Measurements from ENCODE around the gene TRMT11.

Gene TRMT11

DNA sequence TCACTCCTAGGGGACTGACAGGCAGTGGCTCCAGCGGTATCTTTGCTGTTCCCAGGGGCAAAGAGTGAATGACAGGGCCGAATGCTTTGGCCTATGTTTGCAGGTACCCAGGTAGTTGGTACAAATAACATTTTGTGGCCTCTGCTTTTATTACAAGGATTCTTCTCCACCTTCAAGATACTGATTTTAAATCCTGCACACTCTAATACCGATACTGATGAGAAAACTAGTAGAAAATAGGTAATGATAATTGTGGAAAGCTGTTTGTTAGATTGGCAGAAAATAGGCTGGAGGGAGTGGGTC lies 29.0 kb upstream of the TRMT11 start:
- Histone ChIP-seq H4K91ac (ENCODE audit: low read depth, low read length) (peak overlapping the region; percentile 88), H3K4me2 (ENCODE audit: low read length) (peak overlapping the region; percentile 86), H3K79me1 (ENCODE audit: low read length) (peaks cover 6% of the 10 kb centered on the region), H3K4me1 (ENCODE audit: control insufficient read depth in 1 of 2, insufficient read depth in 2 of 2, low read length in 2 of 2) (peaks cover 0 to 1% of the 10 kb centered on the region in 2 experiments), H2AFZ (ENCODE audit: insufficient read depth, low read length, poor library complexity) (peak overlapping the region; percentile 94), H2BK12ac (ENCODE audit: low read length) (no peak overlapping the region), H3K36me3 (ENCODE audit: control insufficient read depth in 1 of 2, insufficient read depth in 2 of 2, low read length in 2 of 2) (no peaks in the 10 kb centered on the region), H3K79me2 (ENCODE audit: control insufficient read depth, insufficient read depth, low read length, poor library complexity) (peaks cover 6% of the 10 kb centered on the region), H3K4me3 (ENCODE audit: low read depth, low read length) (peak overlapping the region; percentile 91), H4K8ac (ENCODE audit: low read depth, low read length) (peak overlapping the region; percentile 98), H3K18ac (ENCODE audit: low read length) (peak overlapping the region; percentile 94), H2BK120ac (ENCODE audit: insufficient read depth, low read length, poor library complexity) (peak overlapping the region; percentile 95), H3K4ac (ENCODE audit: low read depth, low read length) (peak overlapping the region; percentile 53), H3K23ac (ENCODE audit: low read length) (no peak overlapping the region), H3K14ac (ENCODE audit: low read length) (peak overlapping the region; percentile 93), H4K12ac (ENCODE audit: low read depth, low read length) (peak overlapping the region; percentile 92), H3K27me3 (ENCODE audit: insufficient read depth, low read length) (no peaks in the 10 kb centered on the region), H3K27ac (ENCODE audit: low read depth, low read length) (no peak overlapping the region), H2AK5ac (ENCODE audit: low read length) (no peak overlapping the region), H3K9ac (ENCODE audit: low read length) (no peak overlapping the region), H2BK5ac (ENCODE audit: low read depth, low read length, poor library complexity) (peak overlapping the region; percentile 55), H3K9me3 (ENCODE audit: insufficient read depth, low read depth, low read length) (no peaks in the 10 kb centered on the region)
- no CpG with 5 or more reads among the region's 3 CpGs for WGBS (ENCODE audit: extremely low coverage, insufficient coverage, insufficient read length)
- DNase-seq, result no peak

DNA sequence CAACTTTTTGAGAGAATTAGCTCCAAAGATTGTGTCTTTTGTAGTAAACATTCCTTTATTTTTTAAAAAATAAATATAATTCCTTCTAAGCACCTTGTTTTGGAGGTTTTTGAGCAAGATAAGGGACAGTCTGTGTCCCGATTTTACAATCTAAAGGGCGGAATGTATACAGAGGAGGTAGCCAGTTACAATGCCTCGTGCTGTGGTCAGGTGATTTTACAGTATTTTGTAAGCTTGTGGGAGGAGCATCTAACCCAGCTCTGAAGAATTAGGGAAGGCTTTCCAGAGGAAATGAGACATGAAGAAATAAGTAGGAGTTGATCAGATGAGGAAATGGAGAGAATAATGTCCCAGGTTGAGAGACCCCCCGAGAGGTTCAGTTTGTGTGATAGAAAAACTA lies 28.5 kb upstream of the TRMT11 start:
- Histone ChIP-seq H3K18ac (ENCODE audit: low read length) (no peak overlapping the region), H3K79me2 (ENCODE audit: control insufficient read depth, insufficient read depth, low read length, poor library complexity) (peaks cover 6% of the 10 kb centered on the region), H3K9me3 (ENCODE audit: insufficient read depth, low read depth, low read length) (no peaks in the 10 kb centered on the region), H3K79me1 (ENCODE audit: low read length) (peaks cover 6% of the 10 kb centered on the region), H3K23ac (ENCODE audit: low read length) (no peak overlapping the region), H2BK12ac (ENCODE audit: low read length) (no peak overlapping the region), H2BK5ac (ENCODE audit: low read depth, low read length, poor library complexity) (no peak overlapping the region), H4K8ac (ENCODE audit: low read depth, low read length) (no peak overlapping the region), H3K14ac (ENCODE audit: low read length) (no peak overlapping the region), H3K4me3 (ENCODE audit: low read depth, low read length) (no peak overlapping the region), H3K4me2 (ENCODE audit: low read length) (no peak overlapping the region), H3K4ac (ENCODE audit: low read depth, low read length) (no peak overlapping the region), H3K36me3 (ENCODE audit: control insufficient read depth in 1 of 2, insufficient read depth in 2 of 2, low read length in 2 of 2) (no peaks in the 10 kb centered on the region), H3K27me3 (ENCODE audit: insufficient read depth, low read length) (no peaks in the 10 kb centered on the region), H4K12ac (ENCODE audit: low read depth, low read length) (no peak overlapping the region), H3K9ac (ENCODE audit: low read length) (no peak overlapping the region), H3K4me1 (ENCODE audit: control insufficient read depth in 1 of 2, insufficient read depth in 2 of 2, low read length in 2 of 2) (peaks cover 0 to 1% of the 10 kb centered on the region in 2 experiments), H4K91ac (ENCODE audit: low read depth, low read length) (no peak overlapping the region), H2AFZ (ENCODE audit: insufficient read depth, low read length, poor library complexity) (no peak overlapping the region), H3K27ac (ENCODE audit: low read depth, low read length) (no peak overlapping the region), H2BK120ac (ENCODE audit: insufficient read depth, low read length, poor library complexity) (no peak overlapping the region), H2AK5ac (ENCODE audit: low read length) (no peak overlapping the region)
- DNase-seq, result peak in 1 of 2 donors; percentile 63
- WGBS (ENCODE audit: extremely low coverage, insufficient coverage, insufficient read length), result no CpG with 5 or more reads among the region's 4 CpGs

DNA sequence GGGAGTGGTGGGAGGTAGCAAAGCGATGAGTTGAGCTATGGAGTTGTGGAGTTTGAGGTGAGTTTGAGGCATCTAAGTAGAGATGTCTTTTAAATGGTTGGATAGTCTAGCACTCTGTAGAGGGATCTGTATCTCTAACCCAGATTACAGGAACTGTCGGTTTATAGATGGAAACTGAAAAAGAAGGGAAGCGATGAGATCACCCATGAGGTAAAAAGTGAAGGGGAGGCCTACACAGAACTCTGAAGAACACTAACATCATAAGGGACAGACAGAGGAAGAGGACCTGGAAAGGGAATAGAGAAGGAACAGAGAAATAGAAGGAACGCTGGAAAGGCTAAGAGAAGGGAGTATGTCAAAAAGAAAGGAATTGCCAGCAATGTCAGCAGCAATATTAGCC lies 27.3 kb upstream of the TRMT11 start:
- Histone ChIP-seq H2AK5ac (ENCODE audit: low read length) (no peak overlapping the region), H3K79me1 (ENCODE audit: low read length) (peaks cover 6% of the 10 kb centered on the region), H3K18ac (ENCODE audit: low read length) (no peak overlapping the region), H3K4ac (ENCODE audit: low read depth, low read length) (no peak overlapping the region), H3K4me1 (ENCODE audit: control insufficient read depth in 1 of 2, insufficient read depth in 2 of 2, low read length in 2 of 2) (peaks cover 0 to 1% of the 10 kb centered on the region in 2 experiments), H2BK5ac (ENCODE audit: low read depth, low read length, poor library complexity) (no peak overlapping the region), H4K8ac (ENCODE audit: low read depth, low read length) (no peak overlapping the region), H4K91ac (ENCODE audit: low read depth, low read length) (no peak overlapping the region), H3K36me3 (ENCODE audit: control insufficient read depth in 1 of 2, insufficient read depth in 2 of 2, low read length in 2 of 2) (no peaks in the 10 kb centered on the region), H2AFZ (ENCODE audit: insufficient read depth, low read length, poor library complexity) (no peak overlapping the region), H3K9me3 (ENCODE audit: insufficient read depth, low read depth, low read length) (no peaks in the 10 kb centered on the region), H3K4me3 (ENCODE audit: low read depth, low read length) (no peak overlapping the region), H3K9ac (ENCODE audit: low read length) (no peak overlapping the region), H4K12ac (ENCODE audit: low read depth, low read length) (no peak overlapping the region), H2BK120ac (ENCODE audit: insufficient read depth, low read length, poor library complexity) (no peak overlapping the region), H3K27me3 (ENCODE audit: insufficient read depth, low read length) (no peaks in the 10 kb centered on the region), H2BK12ac (ENCODE audit: low read length) (no peak overlapping the region), H3K79me2 (ENCODE audit: control insufficient read depth, insufficient read depth, low read length, poor library complexity) (peaks cover 6% of the 10 kb centered on the region), H3K4me2 (ENCODE audit: low read length) (no peak overlapping the region), H3K27ac (ENCODE audit: low read depth, low read length) (no peak overlapping the region), H3K14ac (ENCODE audit: low read length) (no peak overlapping the region), H3K23ac (ENCODE audit: low read length) (no peak overlapping the region)
- 100% methylated on average over 1 of the region's 4 CpGs for WGBS (ENCODE audit: extremely low coverage, insufficient coverage, insufficient read length)
- DNase-seq, result no peak

DNA sequence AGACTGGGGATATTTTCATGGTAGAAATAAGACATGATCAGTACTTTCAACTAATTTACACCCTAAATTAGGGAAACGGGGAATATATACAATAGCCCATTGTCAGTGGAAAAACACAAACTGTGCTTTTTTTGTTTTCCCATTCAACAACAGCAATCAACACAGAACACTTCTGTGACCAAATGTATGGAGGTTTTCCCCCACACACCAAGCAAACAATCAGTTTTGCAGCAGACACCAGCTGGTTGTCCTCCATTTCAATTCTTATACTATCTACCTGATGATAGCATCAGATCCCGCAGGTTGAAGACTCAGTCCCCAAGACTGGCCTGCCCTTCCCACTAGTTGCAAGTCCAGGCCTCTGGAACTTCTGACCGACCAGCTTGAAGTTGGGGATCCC lies 25.2 kb upstream of the TRMT11 start:
- WGBS (ENCODE audit: extremely low coverage, insufficient coverage, insufficient read length), result no CpG with 5 or more reads among the region's 3 CpGs
- H3K23ac ChIP-seq (ENCODE audit: low read length), result no peak overlapping the region
- H2AFZ ChIP-seq (ENCODE audit: insufficient read depth, low read length, poor library complexity), result no peak overlapping the region
- H4K91ac ChIP-seq (ENCODE audit: low read depth, low read length), result no peak overlapping the region
- no peaks in the 10 kb centered on the region for H3K27me3 ChIP-seq (ENCODE audit: insufficient read depth, low read length)
- H3K9me3 ChIP-seq (ENCODE audit: insufficient read depth, low read depth, low read length), result no peaks in the 10 kb centered on the region
- peaks cover 6% of the 10 kb centered on the region for H3K79me2 ChIP-seq (ENCODE audit: control insufficient read depth, insufficient read depth, low read length, poor library complexity)
- H3K27ac ChIP-seq (ENCODE audit: low read depth, low read length), result no peak overlapping the region
- H3K4me2 ChIP-seq (ENCODE audit: low read length), result no peak overlapping the region
- no peak overlapping the region for H2BK120ac ChIP-seq (ENCODE audit: insufficient read depth, low read length, poor library complexity)
- H3K14ac ChIP-seq (ENCODE audit: low read length), result no peak overlapping the region
- H3K4ac ChIP-seq (ENCODE audit: low read depth, low read length), result no peak overlapping the region
- DNase-seq, result no peak
- H4K8ac ChIP-seq (ENCODE audit: low read depth, low read length), result no peak overlapping the region
- H3K36me3 ChIP-seq (ENCODE audit: control insufficient read depth in 1 of 2, insufficient read depth in 2 of 2, low read length in 2 of 2), result no peaks in the 10 kb centered on the region
- no peak overlapping the region for H2BK5ac ChIP-seq (ENCODE audit: low read depth, low read length, poor library complexity)
- H4K12ac ChIP-seq (ENCODE audit: low read depth, low read length), result no peak overlapping the region
- H3K4me3 ChIP-seq (ENCODE audit: low read depth, low read length), result no peak overlapping the region
- H3K79me1 ChIP-seq (ENCODE audit: low read length), result peaks cover 6% of the 10 kb centered on the region
- peaks cover 0 to 1% of the 10 kb centered on the region in 2 experiments for H3K4me1 ChIP-seq (ENCODE audit: control insufficient read depth in 1 of 2, insufficient read depth in 2 of 2, low read length in 2 of 2)
- no peak overlapping the region for H3K18ac ChIP-seq (ENCODE audit: low read length)
- no peak overlapping the region for H2BK12ac ChIP-seq (ENCODE audit: low read length)
- H2AK5ac ChIP-seq (ENCODE audit: low read length), result no peak overlapping the region
- H3K9ac ChIP-seq (ENCODE audit: low read length), result no peak overlapping the region
